GM21515 (cell line): ENCODE results near the gene FMN1.
A peak's percentile ranks its signal among the peaks of the same experiment; 100 is the strongest.

Experiments
- ATAC-seq: cut with Tn5 transposase; IDR thresholded peaks from one replicate; pipeline ENCODE4 v1.9.1; 2021; ENCODE audit not compliant: unreplicated experiment

Gene FMN1

DNA sequence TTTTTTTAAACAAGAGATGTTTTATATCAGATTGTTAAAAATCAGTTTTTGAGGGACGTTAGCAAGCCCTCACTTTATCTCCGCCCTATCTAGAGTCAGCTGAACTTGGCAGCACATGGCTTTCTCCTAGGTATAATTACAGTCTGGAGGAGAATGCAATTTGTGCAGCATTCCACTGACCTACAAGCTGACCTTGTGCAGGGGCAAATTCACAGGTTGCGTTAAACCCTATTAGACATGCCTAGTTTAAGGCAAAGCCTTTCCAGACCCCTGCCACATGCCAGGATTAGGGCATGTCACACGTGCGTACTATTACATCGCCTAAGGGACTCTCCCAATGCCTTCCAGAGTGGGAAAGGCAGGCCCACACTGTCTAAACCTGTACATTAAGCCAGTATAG lies 252.7 kb downstream of the FMN1 start:
- no peak for ATAC-seq

DNA sequence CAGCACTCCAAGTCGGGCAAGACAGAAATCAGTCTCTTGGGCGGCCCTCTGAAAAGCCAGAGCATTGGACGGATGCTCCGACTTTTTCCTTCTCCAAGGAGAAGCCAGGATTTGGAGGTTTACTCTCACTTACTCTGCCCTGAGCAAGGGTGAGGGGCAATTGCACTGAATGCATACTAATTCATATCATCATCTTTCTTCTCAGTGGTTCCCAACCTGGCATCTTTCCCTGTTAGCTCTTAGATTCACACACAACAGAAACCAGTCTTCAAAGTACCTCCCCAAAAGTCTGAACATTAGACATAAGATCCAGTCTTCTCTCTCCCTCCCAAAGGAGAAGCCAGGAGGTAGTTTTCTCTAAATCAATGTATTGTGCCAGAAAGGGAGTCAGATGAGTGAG lies 257.5 kb downstream of the FMN1 start:
- no peak for ATAC-seq

- no peak for ATAC-seq
Measured at GRCh38 chr15:32936283-32936918, 258.1 kb downstream of the FMN1 start.

DNA sequence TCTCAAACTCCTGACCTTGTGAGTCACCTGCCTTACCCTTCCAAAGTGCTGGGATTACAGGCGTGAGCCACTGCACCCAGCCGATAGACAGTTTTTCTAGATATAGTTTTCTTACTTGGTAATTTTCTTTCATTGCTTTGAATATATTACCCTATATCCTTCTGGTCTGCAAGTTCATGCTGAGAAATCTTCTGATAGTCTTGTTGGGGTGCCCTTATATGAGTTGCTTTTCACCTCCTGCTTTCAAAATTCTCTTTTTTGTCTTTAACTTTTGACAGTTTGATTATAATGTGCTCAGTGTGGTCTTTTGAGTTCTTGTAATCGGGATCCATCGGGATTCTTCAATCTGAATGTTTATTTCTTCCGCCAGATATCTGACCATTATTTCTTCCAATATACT lies 259.4 kb downstream of the FMN1 start:
- ATAC-seq, result no peak

GRCh38 chr15:32933236-32933635 lies 261.3 kb downstream of the FMN1 start:
- ATAC-seq, result no peak

- ATAC-seq, result no peak
Measured at GRCh38 chr15:32928876-32929275, 265.6 kb downstream of the FMN1 start.

DNA sequence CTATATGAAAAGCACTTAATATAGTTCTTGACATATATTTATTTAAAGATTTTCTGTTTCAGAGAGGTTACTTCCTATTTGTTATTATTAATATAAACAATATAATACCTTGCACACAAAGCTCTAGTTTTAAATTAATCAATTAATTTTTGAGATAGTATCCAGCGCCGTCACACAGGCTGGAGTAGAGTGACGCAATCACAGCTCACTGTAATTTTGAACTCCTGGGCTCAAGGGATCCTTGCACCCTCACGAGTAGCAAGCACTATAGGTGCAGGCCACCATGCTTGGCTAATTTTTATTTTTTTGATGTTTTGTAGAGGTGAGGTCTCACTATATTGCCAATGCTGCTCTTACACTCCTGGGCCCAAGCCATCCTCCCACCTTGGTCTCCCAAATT lies 267.4 kb downstream of the FMN1 start:
- no peak for ATAC-seq

- ATAC-seq, result no peak
Measured at GRCh38 chr15:32923176-32923575, 271.3 kb downstream of the FMN1 start.

DNA sequence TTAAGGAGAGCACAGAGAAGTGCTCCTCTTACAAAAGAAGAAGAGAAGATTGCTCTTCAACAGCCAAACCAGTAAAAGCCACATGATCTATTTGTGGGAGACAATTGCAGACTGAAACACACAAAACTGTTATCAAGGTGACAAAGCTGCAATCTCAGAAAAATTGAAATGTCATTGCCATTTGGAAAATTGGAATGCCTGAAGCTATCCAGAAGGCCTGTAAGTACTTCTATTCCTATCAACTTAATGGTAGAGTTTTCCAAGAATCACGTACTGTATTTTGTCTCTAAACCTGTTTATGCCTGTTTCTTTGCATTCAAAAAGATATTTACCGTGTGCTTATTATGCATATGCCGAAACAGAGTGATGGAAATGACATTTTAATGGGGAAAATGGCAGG lies 272.0 kb downstream of the FMN1 start:
- no peak for ATAC-seq

- no peak for ATAC-seq
Measured at GRCh38 chr15:32919749-32920414, 274.6 kb downstream of the FMN1 start.

GRCh38 chr15:32918547-32918946 lies 276.0 kb downstream of the FMN1 start:
- no peak for ATAC-seq

DNA sequence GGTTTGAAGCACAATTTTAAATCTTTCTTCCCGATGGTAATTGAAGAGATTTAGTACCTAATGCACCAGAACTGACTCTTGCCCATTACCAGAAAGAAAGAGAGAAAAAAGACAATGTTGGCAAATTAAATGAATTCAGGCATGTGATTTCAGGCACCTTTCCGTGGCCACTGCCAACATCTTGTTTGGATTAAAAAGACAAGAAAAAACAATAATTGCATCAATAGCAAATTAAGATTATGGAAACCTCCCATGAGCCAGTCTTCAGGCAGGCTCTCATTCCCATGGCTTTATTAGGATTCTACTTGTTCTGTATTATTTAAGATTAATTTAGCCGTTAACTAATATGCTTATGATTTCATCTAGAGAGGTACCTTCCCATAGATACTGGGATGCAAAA lies 283.7 kb downstream of the FMN1 start:
- ATAC-seq, result no peak

GRCh38 chr15:32909431-32909830 lies 285.1 kb downstream of the FMN1 start:
- ATAC-seq, result no peak

- ATAC-seq, result peak; percentile 13
Measured at GRCh38 chr15:32908872-32909271, 285.6 kb downstream of the FMN1 start.

GRCh38 chr15:32908135-32908801 lies 286.2 kb downstream of the FMN1 start:
- peak; percentile 80 for ATAC-seq

- ATAC-seq, result no peak
Measured at GRCh38 chr15:32905481-32905880, 289.0 kb downstream of the FMN1 start.

- no peak for ATAC-seq
Measured at GRCh38 chr15:32904448-32904847, 290.1 kb downstream of the FMN1 start.

DNA sequence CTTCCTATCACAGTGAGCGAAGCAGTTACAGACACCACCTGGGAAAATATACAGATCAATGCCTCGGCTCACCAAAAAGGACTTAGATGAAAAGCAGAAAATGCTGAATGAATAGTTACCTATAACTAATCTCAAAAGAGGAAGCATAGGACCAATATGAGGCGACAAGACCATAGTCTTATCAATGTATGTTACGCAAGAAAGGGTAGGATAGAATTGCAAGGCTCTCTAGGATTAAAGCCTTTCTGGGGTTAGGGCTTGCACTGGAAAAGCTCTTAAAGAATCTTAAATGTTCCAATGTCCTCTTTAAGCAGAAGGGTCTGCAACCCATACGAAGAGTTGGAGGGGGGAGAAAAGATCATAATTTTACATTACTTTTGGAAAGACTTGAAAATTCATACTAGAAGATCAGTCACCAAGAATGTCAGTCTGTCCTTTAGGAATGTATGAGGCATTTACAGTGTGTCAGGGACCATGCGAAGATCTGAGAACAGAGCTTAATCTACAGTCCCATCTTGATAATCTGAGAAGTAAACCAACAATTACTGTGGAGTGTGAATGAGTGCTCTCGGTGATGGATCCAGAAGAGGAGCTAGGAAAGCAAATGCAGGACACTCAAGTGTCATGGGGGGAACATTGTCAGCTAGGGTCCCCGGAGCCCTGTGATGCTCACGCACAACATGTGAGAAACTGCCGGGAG lies 290.8 kb downstream of the FMN1 start:
- ATAC-seq, result no peak

DNA sequence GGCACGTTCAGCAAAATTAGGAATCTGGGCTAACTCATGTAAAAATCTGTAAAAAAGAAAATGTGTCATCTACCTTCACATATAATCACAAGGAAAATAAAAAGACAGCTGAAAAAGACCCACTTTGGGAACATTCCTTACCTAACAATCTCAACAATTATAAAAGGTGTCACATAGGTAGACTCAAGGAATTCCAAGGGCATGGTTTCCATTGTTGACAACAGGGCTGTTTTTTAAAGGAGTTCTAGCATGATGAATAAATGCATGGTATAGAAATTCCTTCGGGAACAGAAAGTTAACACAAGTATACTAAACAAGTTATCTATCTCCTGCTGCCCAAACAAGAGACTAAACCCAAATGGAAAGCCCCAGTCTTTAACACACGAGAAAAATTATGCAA lies 292.5 kb downstream of the FMN1 start:
- no peak for ATAC-seq

- ATAC-seq, result no peak
Measured at GRCh38 chr15:32901192-32901591, 293.3 kb downstream of the FMN1 start.

- ATAC-seq, result no peak
Measured at GRCh38 chr15:32899126-32899596, 295.4 kb downstream of the FMN1 start.

- ATAC-seq, result no peak
Measured at GRCh38 chr15:32898414-32898813, 296.1 kb downstream of the FMN1 start.
